SU-DHL-6 (cell line): ENCODE measurements around the gene OPA1.

Source experiments
- EZH2phosphoT487 ChIP-seq: fragments of 200-600 bp; sonication (generic), shearing (Covaris generic); conservative IDR thresholded peaks from 2 replicates; pipeline ENCODE4 v1.6.1; 2018; ENCODE audit warnings: mild to moderate bottlenecking, antibody characterized with exemption, low read length, moderate library complexity, mixed read lengths
- TF ChIP-seq, protein P1 (sequence below): fragments of 200-600 bp; sonication (generic); IDR thresholded peaks from one replicate; pipeline ENCODE4 v1.5.1; 2017; ENCODE audit warnings: antibody characterized with exemption, mild to moderate bottlenecking, low read length, moderate library complexity; ENCODE audit not compliant: insufficient read depth, poor library complexity, severe bottlenecking

DNA sequence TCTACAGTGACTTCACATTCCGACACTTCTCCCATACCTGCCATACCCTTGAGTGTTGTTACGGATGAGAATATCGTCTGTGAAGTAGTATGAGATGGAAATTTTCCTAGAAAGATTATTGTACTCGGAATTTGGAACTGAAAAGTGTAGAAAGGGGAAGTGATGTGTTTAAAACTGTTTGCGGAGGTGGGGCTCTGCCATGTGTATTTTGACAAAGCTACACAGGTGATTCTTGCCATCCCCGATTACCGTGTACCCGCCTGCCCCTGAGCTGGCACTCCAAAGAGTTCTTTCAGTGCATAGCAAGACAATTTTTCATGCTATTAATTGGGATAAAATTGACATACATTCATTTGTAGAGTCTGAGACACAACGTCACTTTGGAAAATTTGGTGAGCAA, 81.7 kb downstream of the OPA1 start:
- TF ChIP-seq, protein P1, sequence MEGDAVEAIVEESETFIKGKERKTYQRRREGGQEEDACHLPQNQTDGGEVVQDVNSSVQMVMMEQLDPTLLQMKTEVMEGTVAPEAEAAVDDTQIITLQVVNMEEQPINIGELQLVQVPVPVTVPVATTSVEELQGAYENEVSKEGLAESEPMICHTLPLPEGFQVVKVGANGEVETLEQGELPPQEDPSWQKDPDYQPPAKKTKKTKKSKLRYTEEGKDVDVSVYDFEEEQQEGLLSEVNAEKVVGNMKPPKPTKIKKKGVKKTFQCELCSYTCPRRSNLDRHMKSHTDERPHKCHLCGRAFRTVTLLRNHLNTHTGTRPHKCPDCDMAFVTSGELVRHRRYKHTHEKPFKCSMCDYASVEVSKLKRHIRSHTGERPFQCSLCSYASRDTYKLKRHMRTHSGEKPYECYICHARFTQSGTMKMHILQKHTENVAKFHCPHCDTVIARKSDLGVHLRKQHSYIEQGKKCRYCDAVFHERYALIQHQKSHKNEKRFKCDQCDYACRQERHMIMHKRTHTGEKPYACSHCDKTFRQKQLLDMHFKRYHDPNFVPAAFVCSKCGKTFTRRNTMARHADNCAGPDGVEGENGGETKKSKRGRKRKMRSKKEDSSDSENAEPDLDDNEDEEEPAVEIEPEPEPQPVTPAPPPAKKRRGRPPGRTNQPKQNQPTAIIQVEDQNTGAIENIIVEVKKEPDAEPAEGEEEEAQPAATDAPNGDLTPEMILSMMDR: no peak
- no peak for TF ChIP-seq EZH2phosphoT487
